ENCODE results near the gene DNAH1. TPM values are rescaled to one million over a fixed set of nuclear protein-coding genes. Genes with fewer than 3 reads are reported as not detected.

Gene DNAH1
- total and polyA plus RNA-seq, 2 of the 13 experiments (the other 11 are each of a cell fraction or from before 2014, with no cell fraction given): 0.64 to 3.5 TPM

DNA sequence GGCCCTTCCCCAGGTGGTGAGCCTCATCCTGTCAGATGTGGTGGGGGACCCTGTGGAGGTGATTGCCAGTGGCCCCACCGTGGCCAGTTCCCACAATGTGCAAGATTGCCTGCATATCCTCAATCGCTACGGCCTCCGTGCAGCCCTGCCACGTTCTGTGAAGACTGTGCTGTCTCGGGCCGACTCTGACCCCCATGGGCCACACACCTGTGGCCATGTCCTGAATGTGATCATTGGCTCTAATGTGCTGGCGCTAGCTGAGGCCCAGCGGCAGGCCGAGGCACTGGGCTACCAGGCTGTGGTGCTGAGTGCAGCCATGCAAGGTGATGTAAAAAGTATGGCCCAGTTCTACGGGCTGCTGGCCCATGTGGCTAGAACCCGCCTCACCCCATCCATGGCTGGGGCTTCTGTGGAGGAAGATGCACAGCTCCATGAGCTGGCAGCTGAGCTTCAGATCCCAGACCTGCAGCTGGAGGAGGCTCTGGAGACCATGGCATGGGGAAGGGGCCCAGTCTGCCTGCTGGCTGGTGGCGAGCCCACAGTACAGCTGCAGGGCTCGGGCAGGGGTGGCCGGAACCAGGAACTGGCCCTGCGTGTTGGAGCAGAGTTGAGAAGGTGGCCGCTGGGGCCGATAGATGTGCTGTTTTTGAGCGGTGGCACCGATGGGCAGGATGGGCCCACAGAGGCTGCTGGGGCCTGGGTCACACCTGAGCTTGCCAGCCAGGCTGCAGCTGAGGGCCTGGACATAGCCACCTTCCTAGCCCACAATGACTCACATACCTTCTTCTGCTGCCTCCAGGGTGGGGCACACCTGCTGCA lies 23.7 kb upstream of the DNAH1 start:
- DNase-seq (ENCODE audit: low spot score) (no peak), ATAC-seq (no peak), FAIRE-seq (no peak)
- BruUV-seq (replicated peaks): no TSS peak
- Histone ChIP-seq H3K27ac (ENCODE audit: extremely low read length, insufficient read depth, low read length) (no peak overlapping the region), H2AFZ (ENCODE audit: low read length) (no peak overlapping the region), H3K9me3 (ENCODE audit: low read length) (no peaks in the 10 kb centered on the region), H3K4me2 (ENCODE audit: low read depth, low read length) (peak overlapping the region; percentile 97), H3K27me3 (ENCODE audit: control insufficient read depth in 1 of 2, insufficient read depth in 2 of 2, low read length in 2 of 2) (no peaks in the 10 kb centered on the region; a peak in 1 of 5 replicates), H3K4me1 (ENCODE audit: insufficient read depth, low read length) (peaks cover 42% of the 10 kb centered on the region), H3K36me3 (replicated peaks in 1 of 2; ENCODE audit: control insufficient read depth in 1 of 2, insufficient read depth in 2 of 2, low read length in 2 of 2) (peaks cover 11 to 22% of the 10 kb centered on the region in 2 experiments; a peak in 4 of 5 replicates), H3K79me2 (ENCODE audit: insufficient read depth, low read length) (peaks cover 24% of the 10 kb centered on the region), H3K9ac (ENCODE audit: insufficient read depth, low read depth, low read length) (peak overlapping the region; percentile 99; the same call in 1 of the 2 replicates), H4K20me1 (ENCODE audit: insufficient read depth, low read length) (peaks cover 34% of the 10 kb centered on the region), H3K4me3 (replicated peaks in 1 of 3; ENCODE audit: insufficient read depth in 1 of 3, low read depth in 2 of 3, low read length in 3 of 3) (0 out of 6 replicates have a peak overlapping the region, but pooled peaks of 1 of the 3 experiments have one; percentile 97)
- 92% methylated on average over 10 of the region's 20 CpGs for WGBS (ENCODE audit: low lambda C conversion rate)
- TF ChIP-seq ZNF792 (CRISPR knock-in tag; IDR thresholded peaks at IDR 0.05) (no peak), RBFOX2 (IDR thresholded peaks at IDR 0.05; ENCODE audit: low read depth, low read length) (peak; percentile 70), HNRNPL (IDR thresholded peaks at IDR 0.05; ENCODE audit: low read depth, low read length) (0 out of 2 replicates have a peak, but pooled peaks have one; percentile 31), POLR2A (IDR thresholded peaks at IDR 0.05; ENCODE audit: insufficient read depth in 1 of 2, low read depth in 2 of 2, low read length in 2 of 2) (peak in 1 of 2 experiments; percentile 26; a peak in 1 of 4 replicates), AGO2 (optimal IDR thresholded peaks at IDR 0.05; ENCODE audit: low read depth, low read length) (peak; percentile 83), ZNF691 (CRISPR knock-in tag; IDR thresholded peaks at IDR 0.05; ENCODE audit: borderline replicate concordance, low read depth) (no peak)
- intact Hi-C loops (cut with micrococcal nuclease; ENCODE audit: unreplicated experiment): loop anchor here (5.0 kb wide), 1 partner anchor 95 kb away; no protein-coding TSS in a partner anchor
- in situ Hi-C loops (cut with HindIII; ENCODE audit: extremely low pct_ligation_motif_present, low pct_unique_long_range_greater_than_20kb): loop anchor here (5.0 kb wide), 2 partner anchors 55 to 95 kb away; no protein-coding TSS in a partner anchor
- ChIA-PET POLR2A (interaction anchor here (1.0 to 2.4 kb wide), 4 partner anchors 15 to 54 kb away, joined by 3 to 5 read pairs (median 4); partner anchors contain the start of gene TWF2), CTCF (ENCODE audit: low intra/inter-chr PET ratio, low total read pairs) (interaction anchor here (1.7 to 3.8 kb wide), 2 partner anchors 47 to 92 kb away, joined by 5 to 49 read pairs; no protein-coding TSS in a partner anchor)
